ENCODE measurements around the gene NDUFA3.

NDUFA3 gene

GRCh38 chr19:54141356-54141755, 38.7 kb downstream of the NDUFA3 start:
- DNase-seq: no peak

GRCh38 chr19:54142166-54142780, 39.6 kb downstream of the NDUFA3 start:
- no peak for DNase-seq

- no peak for DNase-seq
Measured at GRCh38 chr19:54145541-54146158, 43.0 kb downstream of the NDUFA3 start.

- no peak for DNase-seq
Measured at GRCh38 chr19:54147676-54148075, 45.0 kb downstream of the NDUFA3 start.

GRCh38 chr19:54148158-54148557, 45.5 kb downstream of the NDUFA3 start:
- no peak for DNase-seq

- no peak for DNase-seq
Measured at GRCh38 chr19:54149021-54149812, 46.6 kb downstream of the NDUFA3 start.

GRCh38 chr19:54151362-54152035, 48.8 kb downstream of the NDUFA3 start:
- no peak for DNase-seq

GRCh38 chr19:54152267-54152666, 49.6 kb downstream of the NDUFA3 start:
- DNase-seq: no peak

- DNase-seq: no peak
Measured at GRCh38 chr19:54152878-54153524, 50.3 kb downstream of the NDUFA3 start.

GRCh38 chr19:54153731-54154326, 51.2 kb downstream of the NDUFA3 start:
- no peak for DNase-seq

GRCh38 chr19:54154603-54155345, 52.1 kb downstream of the NDUFA3 start:
- no peak for DNase-seq

- DNase-seq: no peak
Measured at GRCh38 chr19:54155694-54156093, 53.0 kb downstream of the NDUFA3 start.

GRCh38 chr19:54156490-54156889, 53.8 kb downstream of the NDUFA3 start:
- no peak for DNase-seq

- DNase-seq: no peak
Measured at GRCh38 chr19:54156953-54157352, 54.3 kb downstream of the NDUFA3 start.
